ENCODE measurements around the gene RBM23. TPM values are rescaled to one million over a fixed set of nuclear protein-coding genes. Genes with fewer than 3 reads are reported as not detected.
"Not testable (repeated sequence)": the region's sequence is repeated elsewhere in the genome, so short reads cannot be mapped to it uniquely, and the experiment has no call there.

The RBM23 gene
- total RNA-seq, 1 donor from 2014 or later, result 88.9 TPM

DNA sequence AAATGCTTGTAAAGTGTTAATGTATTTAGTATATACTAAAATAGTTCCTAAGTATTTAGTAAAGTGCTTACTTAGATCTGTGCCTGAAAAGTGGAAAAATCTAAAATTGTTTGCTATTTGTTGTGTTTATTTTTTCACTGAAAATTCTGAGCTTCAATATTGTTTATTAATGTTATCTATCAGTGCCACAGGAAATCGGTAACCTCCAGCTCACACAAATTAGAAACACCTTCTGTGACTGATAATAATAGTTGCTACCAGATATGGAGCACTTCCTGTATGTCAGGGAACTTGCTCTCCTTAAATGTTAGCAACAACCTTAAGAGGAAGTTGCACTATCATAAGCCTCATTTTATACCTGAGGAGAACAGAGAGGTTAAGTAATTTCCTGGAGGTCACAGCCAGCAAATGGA lies 48.1 kb downstream of the RBM23 start:
- intact Hi-C loops (cut with micrococcal nuclease), result loop anchor here (1.0 to 5.0 kb wide), 6 partner anchors 16 to 282 kb away; partner anchors contain the start of genes CDH24, DAD1, MRPL52 and PRMT5

DNA sequence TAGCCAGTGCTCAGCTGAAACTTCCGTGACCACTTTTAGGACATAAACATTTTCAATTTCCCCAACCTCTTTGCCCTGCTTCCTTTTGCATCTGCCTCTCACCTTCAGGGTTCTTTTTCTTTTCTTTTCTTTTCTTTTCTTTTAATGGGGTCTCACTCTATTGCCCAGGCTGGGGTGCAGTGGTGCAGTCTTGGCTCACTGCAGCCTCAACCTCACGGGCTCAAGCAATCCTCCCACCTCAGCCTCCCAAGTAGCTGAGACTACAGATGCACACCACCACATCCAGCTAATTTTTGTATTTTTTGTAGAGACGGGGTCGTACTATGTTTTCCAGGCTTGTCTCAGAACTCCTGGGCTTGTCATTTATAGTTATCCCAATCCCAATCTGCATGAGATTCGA lies 52.1 kb downstream of the RBM23 start:
- intact Hi-C loops (cut with micrococcal nuclease), result no loop called here

DNA sequence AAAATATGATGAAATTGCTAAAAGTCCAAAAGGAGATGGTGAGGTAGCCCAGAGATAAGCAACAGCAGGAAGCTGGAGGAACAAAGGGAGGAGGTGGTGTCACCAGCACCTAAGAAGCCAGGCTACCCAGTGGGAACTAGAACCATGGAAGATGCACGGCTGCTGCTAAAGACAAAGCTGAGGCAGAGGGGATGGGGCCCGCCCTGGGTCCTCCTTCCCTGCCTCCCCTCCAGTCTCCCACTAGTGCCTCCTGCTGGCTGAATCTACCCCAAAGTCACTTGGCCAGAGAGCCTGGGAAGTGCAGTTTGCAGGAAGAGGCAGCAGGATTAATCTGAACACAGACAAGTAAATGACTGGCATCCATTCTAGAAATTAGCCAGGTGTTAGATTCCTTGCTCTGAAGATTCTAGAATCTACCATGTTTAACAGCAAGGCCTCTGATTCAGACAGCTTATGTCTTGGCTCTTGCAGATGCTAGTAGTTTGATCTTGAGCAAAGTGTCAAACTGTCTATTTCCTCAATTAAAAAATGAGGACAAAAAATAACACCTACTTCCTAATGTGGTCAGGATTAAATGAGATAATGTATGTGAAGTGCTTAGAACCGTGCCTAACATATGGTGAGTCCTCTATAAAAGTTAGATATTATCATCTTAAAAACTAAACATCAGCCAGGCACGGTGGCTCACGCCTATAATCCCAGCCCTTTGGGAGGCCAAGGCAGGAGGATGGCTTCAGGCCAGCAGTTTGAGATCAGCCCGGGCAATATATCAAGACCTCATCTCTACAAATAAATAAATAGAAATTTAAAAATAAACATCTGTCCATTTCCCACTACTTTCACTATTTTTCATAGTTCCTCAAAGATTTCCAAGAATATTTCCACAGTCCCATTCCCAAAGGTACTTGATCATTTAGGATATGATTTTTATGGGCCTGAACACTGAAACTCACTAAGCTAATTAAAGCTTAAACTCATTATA lies 53.2 kb downstream of the RBM23 start:
- intact Hi-C loops (cut with micrococcal nuclease), result no loop called here

DNA sequence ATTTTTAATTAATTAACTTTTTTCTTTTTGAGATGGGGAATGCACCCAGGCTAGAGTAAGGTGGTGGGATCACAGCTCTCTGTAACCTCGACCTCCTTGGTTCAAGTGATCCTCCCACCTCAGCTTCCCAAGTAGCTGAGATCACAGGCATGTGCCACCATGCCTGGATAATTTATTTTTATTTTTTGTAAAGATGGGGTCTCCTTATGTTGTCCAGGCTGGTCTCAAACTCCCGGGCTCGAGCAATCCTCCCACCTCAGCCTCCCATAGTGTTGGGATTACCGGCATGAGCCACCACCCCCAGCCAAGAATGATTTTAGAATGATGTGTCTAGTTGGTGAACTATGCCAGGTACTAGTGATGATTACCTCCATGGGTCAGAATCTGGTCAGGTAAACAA lies 54.0 kb downstream of the RBM23 start:
- intact Hi-C loops (cut with micrococcal nuclease), result no loop called here

DNA sequence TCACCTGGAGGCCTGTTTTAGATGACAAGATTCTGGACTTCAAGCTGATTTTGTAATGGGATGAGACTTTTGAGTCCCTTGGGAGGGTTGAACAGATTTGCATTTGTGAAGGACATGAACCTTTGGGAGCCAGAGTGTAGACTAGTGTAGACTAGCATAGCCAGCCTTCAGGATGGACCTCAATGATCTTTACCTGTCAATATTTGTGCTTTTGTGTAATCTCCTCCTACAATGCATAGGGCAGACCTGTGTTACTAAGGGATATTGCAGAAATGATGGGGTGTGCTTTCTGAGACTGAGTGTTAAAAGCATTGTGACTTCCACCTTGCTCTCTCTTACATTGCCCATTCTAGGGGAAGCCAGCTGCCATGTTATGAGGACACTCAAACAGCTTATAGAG lies 57.3 kb downstream of the RBM23 start:
- intact Hi-C loops (cut with micrococcal nuclease), result no loop called here

DNA sequence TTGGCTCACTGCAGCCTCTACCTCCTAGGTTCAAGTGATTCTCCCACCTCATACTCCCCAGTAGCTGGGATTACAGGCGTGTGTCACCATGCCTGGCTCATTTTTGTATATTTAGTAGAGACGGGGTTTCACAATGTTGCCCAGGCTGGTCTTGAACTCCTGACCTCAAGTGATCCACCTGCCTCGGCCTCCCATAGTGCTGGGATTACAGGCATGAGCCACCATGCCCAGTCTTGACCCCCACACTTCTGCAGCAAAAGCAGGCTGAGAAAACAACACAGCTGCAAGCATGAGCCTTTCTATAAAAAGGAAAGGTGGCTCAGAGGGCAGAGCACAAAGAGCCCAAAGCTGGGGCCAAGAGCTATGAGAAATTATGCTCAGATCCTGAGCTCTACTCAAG lies 58.6 kb downstream of the RBM23 start:
- intact Hi-C loops (cut with micrococcal nuclease), result not testable (repeated sequence)

DNA sequence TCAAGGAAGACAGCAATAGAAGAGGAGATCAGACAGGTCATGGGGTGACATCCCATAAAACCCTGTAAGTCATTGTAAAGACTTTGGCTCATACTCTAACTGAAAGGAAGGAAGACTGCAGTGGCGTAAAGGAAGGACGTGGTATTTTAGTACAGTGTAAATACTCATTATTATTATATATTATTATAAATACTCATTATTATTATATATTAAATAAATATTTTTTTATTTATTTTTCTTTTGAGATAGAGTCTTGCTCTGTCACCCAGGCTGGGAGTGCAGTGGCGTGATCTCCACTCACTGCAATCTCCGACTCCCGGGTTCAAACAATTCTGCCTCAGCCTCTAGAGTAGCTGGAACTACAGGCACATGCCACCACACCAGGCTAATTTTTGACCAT lies 62.5 kb downstream of the RBM23 start:
- intact Hi-C loops (cut with micrococcal nuclease), result loop anchor here (10.0 kb wide), 1 partner anchor 942 kb away; no protein-coding TSS in a partner anchor

DNA sequence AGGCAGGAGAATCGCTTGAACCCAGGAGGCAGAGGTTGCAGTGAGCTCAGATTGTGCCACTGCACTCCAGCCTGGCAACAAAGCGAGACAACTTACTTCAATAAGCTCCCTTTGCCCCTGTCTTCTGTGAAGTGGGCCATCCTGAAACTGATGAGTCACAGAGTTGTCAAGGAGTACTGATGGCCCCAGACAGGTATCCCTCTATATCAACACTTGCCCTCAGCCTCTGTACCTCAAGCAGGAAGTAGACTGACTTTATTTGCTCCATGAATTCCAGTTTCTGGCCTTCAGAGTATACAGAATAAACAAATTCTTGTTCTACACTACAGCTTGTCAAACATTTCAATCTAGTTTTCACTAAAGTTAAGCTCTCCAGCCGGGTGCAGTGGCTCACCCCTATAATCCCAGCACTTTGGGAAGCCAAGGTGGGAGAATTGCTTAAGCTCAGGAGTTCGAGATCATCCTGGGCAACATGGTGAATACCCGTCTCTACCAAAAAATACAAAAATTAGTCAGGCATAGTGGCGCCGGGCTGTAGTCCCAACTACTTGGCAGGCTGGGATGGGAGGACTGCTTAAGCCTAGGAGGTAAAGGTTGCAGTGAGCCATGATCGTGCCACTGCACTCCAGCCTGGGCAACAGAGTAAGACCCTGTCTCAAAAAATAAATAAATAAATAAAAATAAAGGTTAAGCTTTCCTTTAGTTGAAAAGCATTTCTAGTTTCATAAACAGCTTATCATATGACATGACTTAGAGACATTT lies 63.8 kb downstream of the RBM23 start:
- intact Hi-C loops (cut with micrococcal nuclease), result loop anchor here (5.0 to 10.0 kb wide), 2 partner anchors 203 to 940 kb away; no protein-coding TSS in a partner anchor

DNA sequence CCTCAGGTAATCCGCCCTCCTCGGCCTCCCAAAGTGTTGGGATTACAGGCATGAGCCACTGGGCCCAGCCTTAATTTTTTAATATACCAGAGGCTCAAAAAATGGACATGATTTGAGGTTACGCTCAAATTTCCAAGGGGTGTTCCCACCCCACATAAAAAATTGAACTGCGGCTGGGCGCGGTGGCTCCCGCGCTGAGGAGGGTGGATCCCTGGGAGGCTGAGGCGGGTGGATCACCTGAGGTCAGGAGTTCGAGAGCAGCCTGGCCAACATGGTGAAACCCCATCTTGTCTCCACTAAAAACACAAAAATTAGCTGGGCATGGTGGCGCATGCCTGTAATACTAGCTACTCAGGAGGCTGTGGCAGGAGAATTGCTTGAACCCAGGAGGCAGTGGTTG lies 64.7 kb downstream of the RBM23 start:
- intact Hi-C loops (cut with micrococcal nuclease), result loop anchor here (5.0 to 10.0 kb wide), 2 partner anchors 202 to 939 kb away; no protein-coding TSS in a partner anchor

DNA sequence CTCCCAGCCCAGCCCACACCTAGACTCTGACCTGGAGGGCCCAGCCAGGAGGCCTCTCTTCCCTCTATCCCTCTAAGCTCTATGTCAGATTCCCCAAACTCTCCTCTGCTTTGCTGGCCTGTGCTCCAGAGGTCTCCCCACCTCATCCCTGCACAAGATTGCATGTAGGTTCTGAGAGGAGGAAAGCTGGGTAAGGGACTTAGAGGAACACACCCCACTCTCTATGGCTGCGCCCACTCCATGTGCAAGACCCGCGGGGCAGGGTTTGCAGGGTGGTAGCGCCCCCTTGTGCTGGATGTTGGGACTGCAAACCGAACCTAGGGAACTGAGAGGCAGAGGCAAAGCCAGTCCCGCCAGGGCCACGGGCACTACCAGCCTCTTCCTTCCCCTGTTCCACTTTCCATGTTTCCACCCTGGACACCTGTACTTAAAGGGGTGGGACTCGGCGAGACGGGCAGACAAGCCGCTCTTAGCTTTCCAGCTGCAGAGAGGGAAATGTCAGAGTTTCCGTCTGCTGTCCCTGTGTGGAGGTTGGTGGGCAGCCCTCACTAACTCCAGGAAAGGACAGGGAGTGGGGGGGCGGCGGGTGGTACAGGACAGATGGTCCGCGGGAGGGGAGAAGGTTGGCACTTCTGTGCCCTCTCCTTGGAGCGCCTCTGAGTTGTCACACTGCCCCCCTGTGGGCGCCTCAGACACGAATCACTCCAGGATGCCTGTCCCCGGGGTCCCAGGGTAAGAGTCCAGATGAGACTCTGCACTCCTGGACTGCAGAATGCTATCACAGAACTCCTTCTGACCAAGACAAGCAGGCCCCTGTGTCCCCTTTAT lies 65.8 kb downstream of the RBM23 start:
- intact Hi-C loops (cut with micrococcal nuclease), result loop anchor here (1.0 to 10.0 kb wide), 6 partner anchors 30 to 938 kb away; no protein-coding TSS in a partner anchor

DNA sequence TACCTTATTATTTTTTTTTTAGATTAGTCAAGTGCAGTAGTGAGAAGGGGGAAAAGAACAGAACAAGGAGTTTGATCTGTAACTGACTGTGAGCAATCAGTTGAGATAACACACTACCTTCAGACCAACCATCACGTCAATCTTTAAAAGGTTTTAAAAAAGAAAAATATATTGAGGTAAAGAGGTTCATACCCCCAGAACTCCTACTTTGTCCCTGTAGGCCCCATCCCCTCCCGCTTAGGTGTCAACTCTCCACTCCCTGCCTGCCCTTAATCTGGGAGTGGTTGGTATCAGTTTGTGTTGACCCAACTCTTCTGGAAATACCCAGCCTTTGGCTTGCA lies 66.4 kb downstream of the RBM23 start:
- intact Hi-C loops (cut with micrococcal nuclease), result loop anchor here (5.0 to 10.0 kb wide), 2 partner anchors 200 to 938 kb away; no protein-coding TSS in a partner anchor

DNA sequence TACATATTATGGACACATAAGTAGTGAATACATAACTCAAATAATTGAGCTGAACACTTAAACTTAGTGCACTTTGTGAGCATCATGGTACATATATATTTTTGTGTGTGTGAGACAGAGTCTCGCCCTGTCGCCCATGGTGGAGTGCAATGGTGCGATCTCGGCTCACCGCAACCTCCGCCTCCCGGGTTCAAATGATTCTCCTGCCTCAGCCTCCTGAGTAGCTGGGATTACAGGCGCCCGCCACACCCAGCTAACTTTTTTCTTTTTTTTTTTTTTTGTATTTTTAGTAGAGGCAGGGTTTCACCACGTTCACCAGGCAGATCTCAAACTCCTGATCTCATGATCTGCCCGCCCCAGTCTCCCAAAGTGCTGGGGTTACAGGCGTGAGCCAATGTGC lies 66.8 kb downstream of the RBM23 start:
- intact Hi-C loops (cut with micrococcal nuclease), result loop anchor here (5.0 to 10.0 kb wide), 2 partner anchors 200 to 937 kb away; no protein-coding TSS in a partner anchor

DNA sequence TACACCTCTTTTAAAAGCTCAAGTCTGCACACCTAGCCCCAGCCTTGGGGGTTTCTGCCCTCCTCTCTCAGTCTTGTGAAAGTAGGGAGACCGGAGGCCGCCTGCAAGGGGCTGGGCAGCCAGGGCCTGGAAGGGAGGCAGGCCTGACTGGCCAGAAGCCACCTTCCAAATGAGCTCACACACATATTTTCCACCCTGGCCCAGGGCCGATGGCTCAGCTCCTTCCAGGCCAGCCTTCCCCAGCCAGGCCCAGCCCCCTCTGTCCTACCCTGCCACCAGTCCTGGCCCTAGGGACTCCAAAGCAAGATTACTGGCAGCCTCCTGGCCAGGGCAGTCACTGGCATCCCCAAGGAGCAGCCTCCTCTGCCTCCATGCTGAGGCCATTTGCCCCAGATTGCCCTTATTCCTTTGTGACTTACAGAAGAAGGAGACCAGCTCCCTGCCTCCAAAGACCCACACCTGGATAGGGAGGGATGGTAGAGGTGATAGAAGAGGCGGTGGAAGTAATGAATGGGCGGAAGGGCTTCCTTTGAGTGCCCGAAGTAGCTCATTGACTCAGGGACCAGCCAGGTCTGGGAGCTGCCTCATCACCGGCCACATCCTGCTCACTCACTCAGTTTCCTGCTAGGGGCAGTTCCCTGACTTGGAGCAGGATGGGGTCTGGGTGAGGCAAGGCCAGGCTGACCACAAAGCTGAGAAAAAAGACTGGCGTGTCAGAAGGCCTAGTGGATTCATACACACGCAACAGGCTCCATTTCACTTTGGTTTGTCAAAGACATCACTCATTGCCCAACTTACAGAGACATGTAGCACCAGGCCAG lies 67.8 kb downstream of the RBM23 start:
- intact Hi-C loops (cut with micrococcal nuclease), result loop anchor here (5.0 to 10.0 kb wide), 2 partner anchors 199 to 936 kb away; no protein-coding TSS in a partner anchor

DNA sequence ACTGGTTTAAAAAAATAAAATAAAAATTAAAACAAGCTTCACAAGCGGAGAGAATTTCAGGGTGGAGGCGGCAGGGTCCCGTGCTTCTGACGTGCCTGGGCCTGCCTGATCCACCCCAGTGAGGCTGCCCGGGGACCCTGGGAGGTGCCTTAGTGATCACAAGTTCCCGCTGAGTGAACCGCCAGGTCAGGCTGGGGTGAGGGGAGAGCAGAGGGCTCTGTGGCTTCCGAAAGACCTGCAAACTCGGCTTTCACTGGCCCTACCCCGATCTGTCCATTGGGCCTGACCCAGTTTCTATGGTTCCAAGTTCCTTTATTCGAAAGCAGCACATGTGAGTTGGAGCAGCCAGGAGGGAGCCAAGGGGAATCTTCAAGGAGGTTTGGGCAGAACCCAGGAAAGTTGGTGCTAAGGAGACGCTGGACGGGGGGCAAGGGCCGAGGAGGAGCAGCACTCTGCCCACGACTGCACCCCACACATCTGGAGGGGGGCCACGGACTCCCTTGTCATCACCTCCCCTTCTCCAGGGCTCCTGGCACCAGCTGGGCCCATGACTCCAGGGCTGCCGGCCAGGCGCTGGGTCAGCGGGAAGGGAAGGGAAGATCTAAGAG lies 69.6 kb downstream of the RBM23 start:
- intact Hi-C loops (cut with micrococcal nuclease), result no loop called here

DNA sequence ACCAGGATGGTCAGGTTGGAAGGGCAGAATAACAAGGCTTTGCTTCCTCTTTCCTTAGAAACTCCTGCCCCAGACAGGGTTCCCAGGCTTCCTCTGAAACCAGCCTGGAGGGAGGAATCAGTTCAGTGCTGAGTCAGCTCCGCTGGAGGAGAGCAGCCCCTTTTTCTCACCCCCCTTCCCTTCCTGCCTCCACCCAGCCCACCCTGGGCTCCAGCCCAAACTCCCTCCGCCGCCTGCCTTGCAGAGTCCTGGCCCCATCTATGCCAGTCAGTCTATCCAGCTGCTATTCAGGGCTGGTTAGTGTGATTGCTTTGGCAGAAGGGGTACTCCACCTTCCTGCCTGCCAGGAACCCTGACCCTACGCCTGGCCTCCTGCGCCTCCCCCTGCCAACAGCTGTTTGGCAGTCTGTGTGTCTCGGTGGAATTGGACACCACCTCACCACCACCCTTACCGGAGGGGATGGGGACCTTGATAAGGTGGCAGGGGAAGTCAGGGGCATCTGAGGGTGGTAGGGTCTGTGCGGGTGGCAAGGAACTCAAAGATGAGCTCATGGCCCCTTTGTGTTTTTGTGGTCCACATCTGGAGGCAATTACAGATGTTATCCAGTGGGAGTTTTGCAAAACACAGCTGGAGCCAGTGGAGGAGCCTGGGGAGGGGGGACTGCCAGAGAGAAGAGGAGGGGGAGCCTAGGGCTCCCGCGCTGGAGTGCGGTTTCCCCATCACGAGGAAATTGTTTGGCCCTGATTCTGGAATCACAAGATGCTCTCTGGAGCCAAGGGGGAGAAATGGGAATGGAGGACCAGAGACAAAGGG lies 70.4 kb downstream of the RBM23 start:
- intact Hi-C loops (cut with micrococcal nuclease), result no loop called here

DNA sequence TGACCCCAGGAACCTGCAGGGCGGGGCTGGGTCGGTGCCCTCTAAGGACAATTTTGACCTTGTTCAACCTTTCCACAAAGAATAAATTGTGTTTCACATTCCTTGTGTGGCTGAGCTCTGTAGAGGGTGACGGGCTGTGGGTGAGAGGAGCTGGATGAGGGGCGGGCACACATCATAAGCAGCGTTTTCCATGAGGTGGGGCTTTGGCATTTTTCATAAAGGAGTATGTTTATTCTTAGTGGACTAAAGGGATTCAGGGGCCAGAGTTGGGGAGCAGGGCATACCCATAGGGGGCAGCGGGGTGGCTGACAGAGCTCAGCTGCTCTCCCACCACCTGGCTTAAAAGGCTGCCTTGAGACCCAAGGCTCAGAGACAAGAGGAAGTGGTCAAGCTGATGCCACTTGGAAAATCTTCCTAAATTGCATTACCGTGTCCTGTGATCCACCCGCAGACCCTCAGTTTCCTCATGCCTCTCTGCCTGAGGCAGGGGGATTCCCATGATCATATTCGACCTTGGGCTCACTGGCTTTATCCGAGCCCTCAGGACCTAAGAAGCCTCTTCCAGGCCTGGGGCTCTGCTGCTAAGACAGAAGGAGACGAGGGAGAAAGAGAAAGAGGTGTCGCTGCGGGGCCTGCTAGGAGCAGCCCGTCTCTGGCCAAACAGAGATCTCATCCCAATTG lies 71.1 kb downstream of the RBM23 start:
- intact Hi-C loops (cut with micrococcal nuclease), result no loop called here

DNA sequence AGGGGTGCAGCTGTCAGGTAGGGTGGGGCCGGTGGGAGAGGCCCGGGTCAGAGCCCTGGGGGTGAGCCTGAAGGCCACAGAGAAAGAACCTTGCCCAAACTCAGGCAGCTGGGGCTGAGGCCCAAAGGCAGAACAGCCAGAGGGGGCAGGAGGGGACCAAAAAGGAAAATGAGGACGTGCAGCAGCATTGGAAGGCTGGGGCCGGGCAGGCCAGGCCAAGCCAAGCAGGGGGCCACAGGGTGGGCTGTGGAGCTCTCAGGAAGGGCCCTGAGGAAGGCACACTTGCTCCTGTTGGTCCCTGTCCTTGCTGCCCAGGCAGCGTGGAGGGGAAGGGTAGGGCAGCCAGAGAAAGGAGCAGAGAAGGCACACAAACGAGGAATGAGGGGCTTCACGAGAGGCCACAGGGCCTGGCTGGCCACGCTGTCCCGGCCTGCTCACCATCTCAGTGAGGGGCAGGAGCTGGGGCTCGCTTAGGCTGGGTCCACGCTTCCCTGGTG lies 72.1 kb downstream of the RBM23 start:
- intact Hi-C loops (cut with micrococcal nuclease), result no loop called here

Data from T-helper 2 cell treated with Interferon-gamma antibody and Interleukin-4, amounts not matched to agents 100 ng/mL and 5 ng/mL, for 36 hours (primary cell).